ENCODE measurements around the gene GJB3.

- no peak for TF ChIP-seq EZH2 (IDR thresholded peaks at IDR 0.05; ENCODE audit: insufficient read depth, poor library complexity, severe bottlenecking)
- no peak for TF ChIP-seq EZH2phosphoT487 (IDR thresholded peaks at IDR 0.05; ENCODE audit: insufficient read depth, low read depth)
These were observed 4.3 kb downstream of the GJB3 start for GRCh38 chr1:34785231-34785874.

Data from GM23248 (cell line).